Gastrocnemius medialis (tissue), 4 donors: ENCODE results near the gene MICU2. TPM values are rescaled to one million over a fixed set of nuclear protein-coding genes. Genes with fewer than 3 reads are reported as not detected.

ENCODE experiments used
- ATAC-seq, 2 donors: fragments of 150-250 bp; one replicate each; pipeline ENCODE4 v1.9.1; 2016
- DNase-seq, 2 donors: peaks; one replicate each; pipeline ENCODE4 v3.0.0-alpha.2; 2019
- H3K27ac ChIP-seq, 4 donors: fragments of 200-600 bp; sonication (generic); 1 replicate in 1 of 4; 2 replicates in 3 of 4; pipeline ENCODE4 v1.5.1; 2016 to 2018; ENCODE audit warnings: mild to moderate bottlenecking in 2 of 4, moderate library complexity in 1 of 4
- H3K27me3 ChIP-seq, 3 donors: fragments of 200-600 bp; sonication (generic) in 2 of 3; 1 replicate in 1 of 3; 2 replicates in 2 of 3; pipeline versions ENCODE4 v1.5.1 to v1.6.0; 2016 to 2019; ENCODE audit warnings: mild to moderate bottlenecking in 1 of 3, moderate library complexity in 1 of 3
- H3K36me3 ChIP-seq, 2 donors: fragments of 200-600 bp; sonication (generic) in 1 of 2; one replicate each; pipeline ENCODE4 v1.5.1; 2017 to 2018
- H3K4me1 ChIP-seq, 2 donors: fragments of 200-600 bp; sonication (generic) in 1 of 2; one replicate each; pipeline ENCODE4 v1.5.1; 2016 to 2017; ENCODE audit warnings: mild to moderate bottlenecking in 2 of 2
- H3K4me3 ChIP-seq, 4 donors: fragments of 200-600 bp; sonication (generic) in 3 of 4; 1 replicate in 1 of 4; 2 replicates in 3 of 4; pipeline ENCODE4 v1.5.1; 2016 to 2019; ENCODE audit warnings: mild to moderate bottlenecking in 2 of 4
- H3K9me3 ChIP-seq, 3 donors: fragments of 200-600 bp; sonication (generic) in 2 of 3; 1 replicate in 1 of 3; 2 replicates in 2 of 3; pipeline ENCODE4 v1.5.1; 2016 to 2019
- POLR2A ChIP-seq, 2 donors: fragments of 450-650 bp; IDR thresholded peaks; one replicate each; pipeline ENCODE4 v1.6.1; 2017; ENCODE audit warnings: antibody characterized with exemption in 2 of 2, mild to moderate bottlenecking in 2 of 2, moderate library complexity in 2 of 2
- in situ Hi-C, 4 donors: fragments of 200-750 bp; cut with MboI; loops; one replicate each; pipeline versions ENCODE4 v1.15.0 to v1.8.0; 2017; ENCODE audit warnings: low sequenced_read_pairs in 4 of 4
- intact Hi-C: fragments of 100-400 bp; cut with DNase I; formaldehyde crosslinking; loops from one replicate; pipeline ENCODE4 v1.15.1; 2023; ENCODE audit warnings: low total_unique reads
- total RNA-seq, 4 donors: library from RNA; depleted of rRNA; stranded (reverse); fragments of >200 nt; gene quantifications; one replicate each; pipeline versions ENCODE4 v1.1.0 to v1.2.3, GENCODE V29; 2016
- TF ChIP-seq, protein P1 (sequence below), 5 experiments: fragments of 450-650 bp in 3 of 5; fragments of 200-600 bp in 2 of 5; sonication (generic) in 2 of 5; IDR thresholded peaks in 4 of 5; conservative IDR thresholded peaks in 1 of 5; 1 replicate in 4 of 5; 2 replicates in 1 of 5; pipeline ENCODE4 v1.5.1; 2016 to 2019; ENCODE audit warnings: antibody characterized with exemption in 5 of 5, mild to moderate bottlenecking in 3 of 5, moderate library complexity in 3 of 5

MICU2 gene
- total RNA-seq, 4 donors from 2014 or later, result 83.6 to 126 (median 106) TPM

DNA sequence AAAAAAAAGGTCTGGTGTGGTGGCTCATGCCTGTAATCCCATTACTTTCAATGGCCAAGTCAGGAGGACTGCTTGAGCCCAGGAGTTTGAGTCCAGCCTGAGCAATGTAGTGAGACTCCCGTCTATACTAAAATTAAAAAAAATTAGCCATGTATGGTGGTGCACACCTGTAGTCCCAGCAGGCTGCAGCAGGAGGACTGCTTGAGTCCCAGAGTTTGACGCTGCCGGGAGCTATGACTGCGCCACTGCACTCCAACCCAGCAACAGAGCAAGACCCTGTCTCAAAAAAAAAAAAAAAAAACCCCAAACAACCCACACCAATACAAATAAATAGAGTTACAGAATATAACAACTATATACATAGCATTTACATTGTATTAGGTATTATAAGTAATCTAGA is 65.7 kb downstream of the MICU2 start:
- H3K4me3 ChIP-seq, result no peak overlapping the region
- H3K9me3 ChIP-seq, result no peaks in the 10 kb centered on the region
- no peaks in the 10 kb centered on the region for H3K36me3 ChIP-seq
- DNase-seq (no peak), ATAC-seq (no peak)
- H3K4me1 ChIP-seq, result peaks cover 19 to 25% of the 10 kb centered on the region in 2 donors
- H3K27me3 ChIP-seq, result no peaks in the 10 kb centered on the region
- H3K27ac ChIP-seq, result no peak overlapping the region
- intact Hi-C loops, result no loop called here
- TF ChIP-seq, protein P1, sequence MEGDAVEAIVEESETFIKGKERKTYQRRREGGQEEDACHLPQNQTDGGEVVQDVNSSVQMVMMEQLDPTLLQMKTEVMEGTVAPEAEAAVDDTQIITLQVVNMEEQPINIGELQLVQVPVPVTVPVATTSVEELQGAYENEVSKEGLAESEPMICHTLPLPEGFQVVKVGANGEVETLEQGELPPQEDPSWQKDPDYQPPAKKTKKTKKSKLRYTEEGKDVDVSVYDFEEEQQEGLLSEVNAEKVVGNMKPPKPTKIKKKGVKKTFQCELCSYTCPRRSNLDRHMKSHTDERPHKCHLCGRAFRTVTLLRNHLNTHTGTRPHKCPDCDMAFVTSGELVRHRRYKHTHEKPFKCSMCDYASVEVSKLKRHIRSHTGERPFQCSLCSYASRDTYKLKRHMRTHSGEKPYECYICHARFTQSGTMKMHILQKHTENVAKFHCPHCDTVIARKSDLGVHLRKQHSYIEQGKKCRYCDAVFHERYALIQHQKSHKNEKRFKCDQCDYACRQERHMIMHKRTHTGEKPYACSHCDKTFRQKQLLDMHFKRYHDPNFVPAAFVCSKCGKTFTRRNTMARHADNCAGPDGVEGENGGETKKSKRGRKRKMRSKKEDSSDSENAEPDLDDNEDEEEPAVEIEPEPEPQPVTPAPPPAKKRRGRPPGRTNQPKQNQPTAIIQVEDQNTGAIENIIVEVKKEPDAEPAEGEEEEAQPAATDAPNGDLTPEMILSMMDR (IDR thresholded peaks at IDR 0.05 in 4 of 5, conservative IDR thresholded peaks at IDR 0.05 in 1 of 5), result no peak
- TF ChIP-seq POLR2A (IDR thresholded peaks at IDR 0.05), result no peak
- in situ Hi-C loops, result no loop called here

DNA sequence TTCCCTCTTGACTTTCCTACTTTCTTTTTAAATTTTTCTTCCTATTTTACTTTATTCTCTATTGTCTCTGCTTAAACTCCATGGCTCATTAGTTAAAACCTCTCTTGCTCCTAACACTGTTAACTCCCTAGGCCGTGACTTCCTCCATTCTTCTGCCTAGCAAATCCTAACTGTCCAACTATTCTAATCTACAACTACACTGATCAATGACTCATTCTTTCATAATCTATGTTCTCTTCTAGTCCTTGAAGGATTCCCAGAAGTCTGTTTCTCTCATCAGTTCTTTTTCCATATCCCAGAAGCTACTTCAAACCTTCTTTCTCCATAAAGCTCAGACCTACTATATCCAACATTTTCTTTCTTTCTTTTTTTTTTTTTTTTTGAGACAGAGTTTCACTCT is 66.9 kb downstream of the MICU2 start:
- intact Hi-C loops, result no loop called here
- Histone ChIP-seq H3K9me3 (no peaks in the 10 kb centered on the region), H3K27ac (no peak overlapping the region), H3K36me3 (no peaks in the 10 kb centered on the region), H3K27me3 (no peaks in the 10 kb centered on the region), H3K4me3 (no peak overlapping the region), H3K4me1 (peaks cover 15 to 19% of the 10 kb centered on the region in 2 donors)
- in situ Hi-C loops, result no loop called here
- DNase-seq (no peak), ATAC-seq (no peak)
- TF ChIP-seq, protein P1 (IDR thresholded peaks at IDR 0.05 in 4 of 5, conservative IDR thresholded peaks at IDR 0.05 in 1 of 5), result no peak

DNA sequence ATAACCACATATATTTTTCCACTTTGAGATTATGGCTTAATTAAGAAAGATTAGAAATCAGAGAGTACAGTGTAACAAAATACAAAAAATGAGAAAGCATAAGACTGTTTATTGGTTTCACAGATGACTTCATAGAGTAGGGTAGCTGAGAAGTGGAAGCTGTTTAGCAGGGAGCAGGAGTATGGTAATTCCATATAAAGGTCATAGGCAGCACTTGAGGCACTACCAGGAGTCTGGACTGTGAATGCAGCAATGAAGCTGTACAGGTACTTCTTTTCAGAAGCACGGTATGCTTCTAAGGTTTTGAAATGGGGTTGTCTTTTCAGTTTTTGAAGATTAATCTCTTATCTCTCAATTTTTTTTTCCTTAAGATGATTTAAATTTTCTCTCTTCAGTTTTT is 69.2 kb downstream of the MICU2 start:
- Histone ChIP-seq H3K4me3 (no peak overlapping the region), H3K27ac (no peak overlapping the region), H3K4me1 (no peaks in the 10 kb centered on the region), H3K9me3 (no peaks in the 10 kb centered on the region), H3K36me3 (no peaks in the 10 kb centered on the region), H3K27me3 (no peaks in the 10 kb centered on the region)
- TF ChIP-seq POLR2A (IDR thresholded peaks at IDR 0.05), result no peak
- TF ChIP-seq, protein P1 (IDR thresholded peaks at IDR 0.05 in 4 of 5, conservative IDR thresholded peaks at IDR 0.05 in 1 of 5), result no peak
- in situ Hi-C loops (no loop called here), intact Hi-C loops (no loop called here)
- no peak for DNase-seq
- ATAC-seq, result no peak

DNA sequence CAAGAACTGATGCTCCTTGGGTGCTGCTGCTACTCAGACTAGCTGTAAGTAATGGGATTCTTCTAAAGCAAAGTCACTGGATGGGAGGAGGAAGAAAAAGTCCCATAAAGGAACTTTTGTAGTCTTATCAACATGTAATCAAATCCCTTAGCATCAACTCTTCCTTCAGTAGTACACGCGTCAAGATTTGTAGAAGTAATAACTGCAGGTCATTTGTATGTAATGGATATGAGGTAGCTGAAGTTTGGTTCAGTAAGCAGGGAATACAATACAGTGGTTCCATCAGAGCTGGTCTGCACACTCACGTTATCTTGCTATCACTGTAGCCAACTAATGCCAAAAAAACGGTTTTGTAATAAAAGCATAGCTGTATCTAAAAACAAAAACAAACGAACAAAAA is 72.5 kb downstream of the MICU2 start:
- H3K36me3 ChIP-seq, result peaks cover 0 to 6% of the 10 kb centered on the region in 2 donors
- H3K27me3 ChIP-seq, result no peaks in the 10 kb centered on the region
- H3K4me1 ChIP-seq, result no peaks in the 10 kb centered on the region
- DNase-seq (no peak), ATAC-seq (no peak)
- in situ Hi-C loops (no loop called here), intact Hi-C loops (no loop called here)
- H3K9me3 ChIP-seq, result no peaks in the 10 kb centered on the region
- TF ChIP-seq, protein P1 (IDR thresholded peaks at IDR 0.05 in 4 of 5, conservative IDR thresholded peaks at IDR 0.05 in 1 of 5), result no peak
- no peak for TF ChIP-seq POLR2A (IDR thresholded peaks at IDR 0.05)
- H3K4me3 ChIP-seq, result no peak overlapping the region
- no peak overlapping the region for H3K27ac ChIP-seq

DNA sequence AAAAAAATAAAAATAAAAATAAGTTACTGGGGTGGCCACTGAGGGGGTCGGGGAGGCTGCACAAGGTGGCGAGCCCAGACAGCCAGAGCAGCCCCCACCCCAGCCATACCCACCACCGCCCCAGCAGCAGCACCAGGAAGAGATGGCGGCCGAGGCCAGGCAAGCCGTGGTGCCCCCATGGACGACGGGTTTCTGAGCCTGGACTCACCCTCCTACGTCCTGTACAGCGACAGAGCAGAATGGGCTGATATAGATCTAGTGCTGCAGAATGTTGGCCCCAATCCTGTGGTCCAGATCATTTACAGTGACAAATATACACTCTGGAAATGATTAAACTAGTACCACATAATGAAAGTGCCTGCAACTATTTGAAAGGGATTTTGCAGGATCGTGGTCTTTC is 73.3 kb downstream of the MICU2 start:
- Histone ChIP-seq H3K4me3 (no peak overlapping the region), H3K36me3 (peaks cover 0 to 6% of the 10 kb centered on the region in 2 donors), H3K27me3 (no peaks in the 10 kb centered on the region), H3K9me3 (no peaks in the 10 kb centered on the region), H3K4me1 (no peaks in the 10 kb centered on the region), H3K27ac (no peak overlapping the region)
- in situ Hi-C loops (no loop called here), intact Hi-C loops (no loop called here)
- DNase-seq (no peak), ATAC-seq (no peak)
- no peak for TF ChIP-seq POLR2A (IDR thresholded peaks at IDR 0.05)
- TF ChIP-seq, protein P1 (IDR thresholded peaks at IDR 0.05 in 4 of 5, conservative IDR thresholded peaks at IDR 0.05 in 1 of 5), result no peak
